ENCODE measurements around the gene RIN1. TPM values are rescaled to one million over a fixed set of nuclear protein-coding genes. Genes with fewer than 3 reads are reported as not detected.

Gene RIN1
- polyA plus RNA-seq, 1 of the 3 experiments (the other 2 are of a cell fraction): 16.9 TPM

DNA sequence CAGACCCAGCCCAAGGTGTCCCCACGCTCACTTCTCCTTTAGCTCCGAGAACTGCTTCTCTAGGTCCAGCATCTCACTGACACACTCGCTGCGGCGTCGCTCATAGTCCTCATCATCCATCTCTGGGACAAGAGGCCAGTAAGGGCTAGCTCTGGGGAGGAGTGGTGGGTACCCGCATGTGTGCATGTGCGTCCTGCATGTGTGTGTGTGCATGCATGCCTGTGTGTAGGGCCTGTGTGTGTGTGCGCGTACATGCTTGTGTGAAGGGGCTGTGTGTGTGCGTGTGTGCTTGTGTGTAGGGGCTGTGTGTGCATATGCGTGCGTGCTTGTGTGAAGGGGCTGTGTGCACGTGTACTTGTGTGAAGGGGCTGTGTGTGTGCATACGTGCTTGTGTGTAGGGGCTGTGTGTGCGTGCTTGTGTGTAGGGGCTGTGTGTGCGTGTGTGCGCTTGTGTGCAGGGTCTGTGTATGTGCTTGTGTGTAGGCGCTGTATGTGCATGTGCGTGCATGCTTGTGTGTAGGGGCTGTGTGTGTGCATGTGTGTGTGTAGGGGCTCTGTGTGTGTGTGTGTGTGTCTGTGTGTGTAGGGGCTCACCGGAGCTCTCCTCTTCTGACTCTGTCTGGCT lies 5.4 kb upstream of the RIN1 start:
- Histone ChIP-seq H4K20me1 (ENCODE audit: insufficient read depth) (no peaks in the 10 kb centered on the region), H3K9ac (no peak overlapping the region), H3K27ac (ENCODE audit: low read depth in 2 of 2, low read length in 1 of 2) (no peak overlapping the region), H3K36me3 (replicated peaks in 1 of 2; ENCODE audit: control insufficient read depth in 1 of 2, insufficient read depth in 2 of 2, low read length in 1 of 2) (peaks cover 7 to 36% of the 10 kb centered on the region in 2 experiments), H3K9me3 (no peaks in the 10 kb centered on the region), H3K27me3 (ENCODE audit: insufficient read depth) (no peaks in the 10 kb centered on the region), H3K4me1 (ENCODE audit: control insufficient read depth in 1 of 2, insufficient read depth in 2 of 2, low read depth in 1 of 2, low read length in 1 of 2) (peaks cover 38 to 50% of the 10 kb centered on the region in 2 experiments), H2AFZ (ENCODE audit: low read depth) (no peak overlapping the region), H3K9me2 (no peaks in the 10 kb centered on the region), H3F3A (replicated peaks; ENCODE audit: insufficient read depth) (peaks cover 18% of the 10 kb centered on the region), H3K79me2 (ENCODE audit: insufficient read depth) (peaks cover 27% of the 10 kb centered on the region), H3K4me2 (no peak overlapping the region), H3K4me3 (ENCODE audit: low read depth in 2 of 2, low read length in 1 of 2) (no peak overlapping the region)
- 93% methylated on average over 21 of the region's 21 CpGs for WGBS (ENCODE audit: low lambda C conversion rate)
- TF ChIP-seq YY1 (IDR thresholded peaks at IDR 0.05; ENCODE audit: low read depth): no peak
- TF ChIP-seq, protein P1, sequence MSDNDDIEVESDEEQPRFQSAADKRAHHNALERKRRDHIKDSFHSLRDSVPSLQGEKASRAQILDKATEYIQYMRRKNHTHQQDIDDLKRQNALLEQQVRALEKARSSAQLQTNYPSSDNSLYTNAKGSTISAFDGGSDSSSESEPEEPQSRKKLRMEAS (IDR thresholded peaks at IDR 0.05; ENCODE audit: low read depth): no peak
- DNase-seq: peak; percentile 1
- POLR2A ChIA-PET: no interaction called here
- CTCF ChIA-PET: interaction anchor here (5.4 kb wide), 1 partner anchor 30 kb away, joined by 74 read pairs; no protein-coding TSS in a partner anchor

DNA sequence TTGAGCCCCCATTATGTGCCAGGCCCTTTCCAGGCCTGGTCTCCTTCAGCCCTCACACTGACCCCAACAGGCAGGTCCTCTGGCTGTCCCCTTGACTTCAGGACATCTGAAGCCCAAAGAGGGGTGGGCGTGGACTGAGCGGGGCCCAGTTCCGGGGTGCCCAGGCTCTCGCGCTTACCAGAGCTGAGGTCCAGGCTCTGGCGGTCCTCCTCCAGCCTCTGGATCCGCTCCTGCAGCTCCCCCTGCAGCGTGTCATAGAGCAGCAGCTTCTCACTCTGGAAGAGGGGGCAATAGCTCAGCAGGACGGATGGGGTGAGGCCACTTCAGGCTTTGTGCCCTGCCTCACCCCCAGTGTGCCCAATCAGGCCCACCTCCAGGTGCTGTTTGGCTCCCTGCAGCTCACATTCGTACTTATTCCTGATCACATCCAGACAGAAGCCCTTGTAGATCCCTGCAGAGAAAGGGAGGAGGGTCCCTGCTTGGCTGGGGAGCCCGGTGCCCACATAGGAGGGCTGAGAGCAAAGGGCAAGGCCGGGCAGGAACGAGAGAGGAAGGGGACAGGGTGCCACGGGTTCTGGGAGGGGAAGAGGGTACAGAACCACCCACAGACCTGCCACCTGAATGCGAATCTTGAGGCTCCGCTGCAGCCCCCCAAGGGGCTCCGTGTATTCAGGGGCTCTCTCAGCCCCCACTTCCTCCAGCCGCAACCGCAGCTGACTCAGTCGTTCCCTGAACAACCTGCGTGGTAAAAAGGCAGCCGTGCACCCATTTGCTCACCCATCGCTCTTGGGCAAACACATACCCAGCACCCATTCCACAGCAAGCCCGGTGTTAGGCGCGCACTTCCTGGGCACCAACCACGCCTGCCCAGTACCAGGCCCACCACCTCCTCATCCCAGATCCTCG lies 4.6 kb upstream of the RIN1 start:
- Histone ChIP-seq H3K9me2 (no peaks in the 10 kb centered on the region), H3K4me1 (ENCODE audit: control insufficient read depth in 1 of 2, insufficient read depth in 2 of 2, low read depth in 1 of 2, low read length in 1 of 2) (peaks cover 33 to 50% of the 10 kb centered on the region in 2 experiments), H3K9me3 (no peaks in the 10 kb centered on the region), H3K36me3 (replicated peaks in 1 of 2; ENCODE audit: control insufficient read depth in 1 of 2, insufficient read depth in 2 of 2, low read length in 1 of 2) (peaks cover 7 to 36% of the 10 kb centered on the region in 2 experiments), H3K79me2 (ENCODE audit: insufficient read depth) (peaks cover 28% of the 10 kb centered on the region), H3K27me3 (ENCODE audit: insufficient read depth) (no peaks in the 10 kb centered on the region), H3K27ac (ENCODE audit: low read depth in 2 of 2, low read length in 1 of 2) (no peak overlapping the region), H3K4me2 (no peak overlapping the region), H2AFZ (ENCODE audit: low read depth) (no peak overlapping the region), H4K20me1 (ENCODE audit: insufficient read depth) (no peaks in the 10 kb centered on the region), H3K4me3 (ENCODE audit: low read depth in 2 of 2, low read length in 1 of 2) (no peak overlapping the region), H3K9ac (no peak overlapping the region), H3F3A (replicated peaks; ENCODE audit: insufficient read depth) (peaks cover 17% of the 10 kb centered on the region)
- TF ChIP-seq GATA2 (CRISPR knock-in tag; IDR thresholded peaks at IDR 0.05) (no peak), RCOR1 (IDR thresholded peaks at IDR 0.05; ENCODE audit: low read length) (no peak), TAF1 (IDR thresholded peaks at IDR 0.05; ENCODE audit: borderline replicate concordance, low read depth, low read length) (no peak), SIN3A (IDR thresholded peaks at IDR 0.05; ENCODE audit: borderline replicate concordance, low read depth, low read length) (no peak), CHD2 (IDR thresholded peaks at IDR 0.05; ENCODE audit: low read length, partially characterized antibody) (no peak), NRF1 (IDR thresholded peaks at IDR 0.05; ENCODE audit: low read depth, low read length) (no peak), EP300 (IDR thresholded peaks at IDR 0.05; ENCODE audit: borderline replicate concordance in 1 of 2, low read depth in 1 of 2, low read length in 1 of 2) (no peak), FOXJ3 (CRISPR knock-in tag; IDR thresholded peaks at IDR 0.05) (no peak), MEF2A (IDR thresholded peaks at IDR 0.05; ENCODE audit: borderline replicate concordance, low read depth) (no peak), SMC3 (IDR thresholded peaks at IDR 0.05; ENCODE audit: low read depth, low read length) (no peak), POLR2AphosphoS5 (IDR thresholded peaks at IDR 0.05; ENCODE audit: low read depth, low read length) (no peak), NFIC (IDR thresholded peaks at IDR 0.05; ENCODE audit: borderline replicate concordance) (no peak), RAD21 (IDR thresholded peaks at IDR 0.05; ENCODE audit: low read length) (no peak)
- TF ChIP-seq, protein P2, sequence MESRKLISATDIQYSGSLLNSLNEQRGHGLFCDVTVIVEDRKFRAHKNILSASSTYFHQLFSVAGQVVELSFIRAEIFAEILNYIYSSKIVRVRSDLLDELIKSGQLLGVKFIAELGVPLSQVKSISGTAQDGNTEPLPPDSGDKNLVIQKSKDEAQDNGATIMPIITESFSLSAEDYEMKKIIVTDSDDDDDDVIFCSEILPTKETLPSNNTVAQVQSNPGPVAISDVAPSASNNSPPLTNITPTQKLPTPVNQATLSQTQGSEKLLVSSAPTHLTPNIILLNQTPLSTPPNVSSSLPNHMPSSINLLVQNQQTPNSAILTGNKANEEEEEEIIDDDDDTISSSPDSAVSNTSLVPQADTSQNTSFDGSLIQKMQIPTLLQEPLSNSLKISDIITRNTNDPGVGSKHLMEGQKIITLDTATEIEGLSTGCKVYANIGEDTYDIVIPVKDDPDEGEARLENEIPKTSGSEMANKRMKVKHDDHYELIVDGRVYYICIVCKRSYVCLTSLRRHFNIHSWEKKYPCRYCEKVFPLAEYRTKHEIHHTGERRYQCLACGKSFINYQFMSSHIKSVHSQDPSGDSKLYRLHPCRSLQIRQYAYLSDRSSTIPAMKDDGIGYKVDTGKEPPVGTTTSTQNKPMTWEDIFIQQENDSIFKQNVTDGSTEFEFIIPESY (IDR thresholded peaks at IDR 0.05; ENCODE audit: borderline replicate concordance, low read depth): no peak
- DNase-seq: peak; percentile 1
- ChIA-PET POLR2A (no interaction called here), CTCF (interaction anchor here (5.4 kb wide), 1 partner anchor 29 kb away, joined by 74 read pairs; no protein-coding TSS in a partner anchor)
- WGBS (ENCODE audit: low lambda C conversion rate): 92% methylated on average over 24 of the region's 28 CpGs

Measured in SK-N-SH (cell line).